GM12872 (cell line): Measurements from ENCODE around the gene C1orf116.

ENCODE experiments used
- CTCF ChIP-seq: IDR thresholded peaks from 3 replicates; pipeline ENCODE4 v1.5.1; 2011; ENCODE audit warnings: low read depth, mild to moderate bottlenecking, low read length, moderate library complexity; ENCODE audit not compliant: insufficient read depth

Gene C1orf116

GRCh38 chr1:207015791-207016190, 16.8 kb downstream of the C1orf116 start:
- no peak for TF ChIP-seq CTCF

GRCh38 chr1:207014728-207015127, 17.8 kb downstream of the C1orf116 start:
- no peak for TF ChIP-seq CTCF

- no peak for TF ChIP-seq CTCF
Observed at GRCh38 chr1:207013321-207014085, 19.1 kb downstream of the C1orf116 start.

GRCh38 chr1:207010726-207011125, 21.8 kb downstream of the C1orf116 start:
- no peak for TF ChIP-seq CTCF

GRCh38 chr1:207009945-207010344, 22.6 kb downstream of the C1orf116 start:
- TF ChIP-seq CTCF, result no peak

GRCh38 chr1:207009182-207009850, 23.2 kb downstream of the C1orf116 start:
- TF ChIP-seq CTCF, result no peak

- TF ChIP-seq CTCF, result no peak
Observed at GRCh38 chr1:207007352-207008033, 25.1 kb downstream of the C1orf116 start.
